ENCODE data around the gene FBXO4.
"Not testable (repeated sequence)": the region's sequence is repeated elsewhere in the genome, so short reads cannot be mapped to it uniquely, and the experiment has no call there.

FBXO4 gene

GRCh38 chr5:41925555-41925951 lies 472 bp downstream of the FBXO4 start:
- DNase-seq: no peak

- no peak for DNase-seq
These were observed 2.5 kb downstream of the FBXO4 start for GRCh38 chr5:41927604-41928003.

GRCh38 chr5:41929035-41929434 lies 4.0 kb downstream of the FBXO4 start:
- no peak for DNase-seq

GRCh38 chr5:41932770-41933169 lies 7.7 kb downstream of the FBXO4 start:
- no peak for DNase-seq

- DNase-seq: no peak
These were observed 10.5 kb downstream of the FBXO4 start for GRCh38 chr5:41935544-41935943.

GRCh38 chr5:41940641-41941040 lies 15.6 kb downstream of the FBXO4 start:
- DNase-seq: no peak

GRCh38 chr5:41945332-41945955 lies 20.4 kb downstream of the FBXO4 start:
- not testable (repeated sequence) for DNase-seq

- DNase-seq: no peak
These were observed 26.1 kb downstream of the FBXO4 start for GRCh38 chr5:41951224-41951623.

- no peak for DNase-seq
These were observed 29.2 kb downstream of the FBXO4 start for GRCh38 chr5:41954286-41954685.

- no peak for DNase-seq
These were observed 30.4 kb downstream of the FBXO4 start for GRCh38 chr5:41955432-41956024.

GRCh38 chr5:41956943-41957342 lies 31.9 kb downstream of the FBXO4 start:
- no peak for DNase-seq

- DNase-seq: no peak
These were observed 35.4 kb downstream of the FBXO4 start for GRCh38 chr5:41960481-41960880.

GRCh38 chr5:41961736-41962135 lies 36.7 kb downstream of the FBXO4 start:
- DNase-seq: no peak

GRCh38 chr5:41962491-41962890 lies 37.4 kb downstream of the FBXO4 start:
- DNase-seq: no peak

- no peak for DNase-seq
These were observed 41.5 kb downstream of the FBXO4 start for GRCh38 chr5:41966401-41967105.

- DNase-seq: no peak
These were observed 42.3 kb downstream of the FBXO4 start for GRCh38 chr5:41967401-41967800.

GRCh38 chr5:41968153-41968723 lies 43.2 kb downstream of the FBXO4 start:
- no peak for DNase-seq

GRCh38 chr5:41973087-41973486 lies 48.0 kb downstream of the FBXO4 start:
- no peak for DNase-seq

- DNase-seq: no peak
These were observed 48.8 kb downstream of the FBXO4 start for GRCh38 chr5:41973887-41974286.

GRCh38 chr5:41978676-41979075 lies 53.6 kb downstream of the FBXO4 start:
- no peak for DNase-seq

- no peak for DNase-seq
These were observed 55.3 kb downstream of the FBXO4 start for GRCh38 chr5:41980396-41980795.

GRCh38 chr5:41980870-41981269 lies 55.8 kb downstream of the FBXO4 start:
- no peak for DNase-seq

- DNase-seq: not testable (repeated sequence)
These were observed 57.8 kb downstream of the FBXO4 start for GRCh38 chr5:41982858-41983257.

- no peak for DNase-seq
These were observed 58.2 kb downstream of the FBXO4 start for GRCh38 chr5:41983284-41983683.
